ENCODE measurements around the gene ANKLE2. TPM values are rescaled to one million over a fixed set of nuclear protein-coding genes. Genes with fewer than 3 reads are reported as not detected.
A peak's percentile ranks its signal among the peaks of the same experiment; 100 is the strongest.

Gene ANKLE2
- total RNA-seq, 2 experiments from 2014 or later = 95.7 to 101 TPM

- Mint-ChIP-seq H3K4me1 (ENCODE audit: low read depth) (peaks cover 21% of the 10 kb centered on the region), H3K27me3 (ENCODE audit: low read depth) (no peaks in the 10 kb centered on the region), H3K9me3 (ENCODE audit: insufficient read depth) (no peaks in the 10 kb centered on the region), H3K27ac (no peak overlapping the region), H3K4me3 (no peak overlapping the region), H3K36me3 (ENCODE audit: low read depth) (peaks cover 50% of the 10 kb centered on the region)
- DNase-seq (no peak), ATAC-seq (no peak)
- CTCF ChIA-PET = no interaction called here
- POLR2A ChIA-PET = no interaction called here
Observed at GRCh38 chr12:132775502-132776229, 14.0 kb upstream of the ANKLE2 start.

DNA sequence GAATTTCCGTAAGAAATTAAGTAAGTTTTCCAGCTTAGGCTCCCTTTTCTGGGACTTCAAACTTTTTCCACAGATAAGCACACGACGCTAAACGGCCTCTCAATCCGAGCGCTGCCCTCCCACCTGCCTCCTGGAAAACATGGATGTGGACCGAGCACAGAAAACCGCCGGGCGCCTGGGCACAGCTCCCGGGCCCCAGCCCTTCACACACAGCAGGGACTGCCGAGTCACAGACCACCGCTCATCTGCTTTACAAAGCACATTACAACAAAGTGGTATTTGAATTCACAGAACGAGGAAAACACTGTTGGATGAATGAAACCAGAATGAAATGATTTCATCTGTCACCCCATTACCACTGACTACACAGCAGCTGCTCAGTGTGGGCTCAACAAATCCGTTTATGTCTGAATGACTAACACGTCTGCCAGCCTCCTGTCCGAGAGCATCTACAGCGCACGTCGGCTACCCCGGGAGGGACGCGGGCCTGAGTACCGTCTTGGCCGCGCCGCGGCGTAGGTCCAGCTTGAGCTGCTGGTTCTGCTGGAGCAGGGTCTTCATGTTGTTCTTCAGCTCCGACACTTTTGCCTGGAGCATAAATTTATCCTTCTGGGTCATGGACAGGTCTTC, 13.1 kb upstream of the ANKLE2 start:
- POLR2A ChIA-PET = interaction anchor here (1.3 kb wide), 1 partner anchor 59 kb away, joined by 5 read pairs; no protein-coding TSS in a partner anchor
- Mint-ChIP-seq H3K27ac (peak overlapping the region; percentile 46), H3K36me3 (ENCODE audit: low read depth) (peaks cover 44% of the 10 kb centered on the region), H3K4me1 (ENCODE audit: low read depth) (peaks cover 26% of the 10 kb centered on the region), H3K4me3 (no peak overlapping the region), H3K27me3 (ENCODE audit: low read depth) (no peaks in the 10 kb centered on the region), H3K9me3 (ENCODE audit: insufficient read depth) (no peaks in the 10 kb centered on the region)
- CTCF ChIA-PET = no interaction called here
- ATAC-seq (no peak), DNase-seq (no peak)

- ATAC-seq = no peak
- CTCF ChIA-PET = no interaction called here
- peaks cover 44% of the 10 kb centered on the region for H3K36me3 Mint-ChIP-seq (ENCODE audit: low read depth)
- H3K27me3 Mint-ChIP-seq (ENCODE audit: low read depth) = no peaks in the 10 kb centered on the region
- H3K4me3 Mint-ChIP-seq = no peak overlapping the region
- H3K4me1 Mint-ChIP-seq (ENCODE audit: low read depth) = peaks cover 32% of the 10 kb centered on the region
- POLR2A ChIA-PET = interaction anchor here (1.3 kb wide), 1 partner anchor 60 kb away, joined by 5 read pairs; no protein-coding TSS in a partner anchor
- DNase-seq = no peak
- no peaks in the 10 kb centered on the region for H3K9me3 Mint-ChIP-seq (ENCODE audit: insufficient read depth)
- no peak overlapping the region for H3K27ac Mint-ChIP-seq
Observed at GRCh38 chr12:132774159-132774558, 12.5 kb upstream of the ANKLE2 start.

- POLR2A ChIA-PET = interaction anchor here (1.3 kb wide), 1 partner anchor 61 kb away, joined by 5 read pairs; no protein-coding TSS in a partner anchor
- H3K27ac Mint-ChIP-seq = no peak overlapping the region
- no peak overlapping the region for H3K4me3 Mint-ChIP-seq
- peaks cover 50% of the 10 kb centered on the region for H3K36me3 Mint-ChIP-seq (ENCODE audit: low read depth)
- CTCF ChIA-PET = interaction anchor here (0.7 kb wide), 1 partner anchor 131 kb away, joined by 4 read pairs; no protein-coding TSS in a partner anchor
- DNase-seq (no peak), ATAC-seq (no peak)
- H3K4me1 Mint-ChIP-seq (ENCODE audit: low read depth) = peaks cover 40% of the 10 kb centered on the region
- H3K27me3 Mint-ChIP-seq (ENCODE audit: low read depth) = no peaks in the 10 kb centered on the region
- H3K9me3 Mint-ChIP-seq (ENCODE audit: insufficient read depth) = no peaks in the 10 kb centered on the region
Observed at GRCh38 chr12:132773077-132773955, 11.7 kb upstream of the ANKLE2 start.

DNA sequence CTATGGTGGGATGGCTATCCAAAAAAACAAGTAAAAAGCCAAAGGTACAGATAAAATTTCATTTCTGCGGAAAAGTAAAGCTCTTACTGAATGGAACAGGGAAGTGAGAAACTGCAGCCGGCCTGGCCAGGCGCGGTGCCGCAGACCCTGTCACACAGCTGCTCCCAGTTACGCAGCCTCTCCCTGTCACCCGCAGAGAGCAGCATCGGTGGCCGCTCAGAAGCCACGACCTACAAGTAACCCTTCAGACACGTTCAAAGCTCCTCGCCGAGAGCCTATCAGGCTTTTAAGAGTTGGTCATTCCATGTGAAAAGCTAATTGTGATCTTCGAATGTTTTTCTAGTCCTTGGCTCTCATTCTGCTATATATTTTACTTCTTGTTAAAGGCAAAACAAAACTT, 11.0 kb upstream of the ANKLE2 start:
- ATAC-seq (no peak), DNase-seq (no peak)
- H3K4me3 Mint-ChIP-seq = no peak overlapping the region
- H3K27ac Mint-ChIP-seq = no peak overlapping the region
- ChIA-PET POLR2A (no interaction called here), CTCF (interaction anchor here (0.7 kb wide), 1 partner anchor 132 kb away, joined by 4 read pairs; no protein-coding TSS in a partner anchor)
- peaks cover 47% of the 10 kb centered on the region for H3K4me1 Mint-ChIP-seq (ENCODE audit: low read depth)
- H3K36me3 Mint-ChIP-seq (ENCODE audit: low read depth) = peaks cover 52% of the 10 kb centered on the region
- no peaks in the 10 kb centered on the region for H3K9me3 Mint-ChIP-seq (ENCODE audit: insufficient read depth)
- H3K27me3 Mint-ChIP-seq (ENCODE audit: low read depth) = no peaks in the 10 kb centered on the region

DNA sequence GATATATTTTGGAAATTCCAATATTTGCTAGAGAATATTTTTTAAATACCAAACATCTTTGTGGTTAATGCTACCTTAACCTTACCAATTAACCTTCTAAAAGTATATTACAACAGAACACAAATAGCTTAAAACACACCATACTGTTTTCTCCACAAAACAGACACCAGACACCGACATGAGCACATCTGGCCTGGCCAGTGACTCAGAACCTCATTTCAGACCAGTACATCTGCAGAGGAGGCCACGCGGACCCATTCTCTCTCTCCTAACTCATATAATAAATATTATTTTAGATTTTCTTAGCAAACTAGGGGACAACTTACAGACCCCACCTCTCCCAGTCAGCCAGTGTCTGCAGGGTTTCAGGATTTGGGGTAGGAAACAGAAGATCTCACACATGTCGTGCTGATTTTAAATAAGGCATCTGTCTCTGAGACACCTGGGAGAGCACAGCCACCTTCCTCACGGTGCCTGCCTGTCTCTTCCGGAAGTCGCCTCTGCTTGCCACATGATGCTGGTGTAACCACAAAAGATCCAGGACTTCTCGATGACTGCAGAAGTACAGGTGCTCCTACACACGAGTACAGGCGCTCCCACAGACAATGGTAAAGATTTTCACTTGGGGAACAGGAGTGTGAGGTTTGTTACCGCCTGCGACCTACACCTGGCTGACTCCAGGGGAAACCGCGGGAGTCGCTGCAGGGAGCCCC, 9.7 kb upstream of the ANKLE2 start:
- peak; percentile 79 for ATAC-seq
- H3K9me3 Mint-ChIP-seq (ENCODE audit: insufficient read depth) = no peaks in the 10 kb centered on the region
- peak overlapping the region; percentile 60 for H3K27ac Mint-ChIP-seq
- DNase-seq = peak; percentile 68
- CTCF ChIA-PET = interaction anchor here (1.3 kb wide), 1 partner anchor 133 kb away, joined by 6 read pairs; no protein-coding TSS in a partner anchor
- peak overlapping the region; percentile 29 for H3K4me3 Mint-ChIP-seq
- no peaks in the 10 kb centered on the region for H3K27me3 Mint-ChIP-seq (ENCODE audit: low read depth)
- POLR2A ChIA-PET = no interaction called here
- peaks cover 51% of the 10 kb centered on the region for H3K4me1 Mint-ChIP-seq (ENCODE audit: low read depth)
- H3K36me3 Mint-ChIP-seq (ENCODE audit: low read depth) = peaks cover 50% of the 10 kb centered on the region

DNA sequence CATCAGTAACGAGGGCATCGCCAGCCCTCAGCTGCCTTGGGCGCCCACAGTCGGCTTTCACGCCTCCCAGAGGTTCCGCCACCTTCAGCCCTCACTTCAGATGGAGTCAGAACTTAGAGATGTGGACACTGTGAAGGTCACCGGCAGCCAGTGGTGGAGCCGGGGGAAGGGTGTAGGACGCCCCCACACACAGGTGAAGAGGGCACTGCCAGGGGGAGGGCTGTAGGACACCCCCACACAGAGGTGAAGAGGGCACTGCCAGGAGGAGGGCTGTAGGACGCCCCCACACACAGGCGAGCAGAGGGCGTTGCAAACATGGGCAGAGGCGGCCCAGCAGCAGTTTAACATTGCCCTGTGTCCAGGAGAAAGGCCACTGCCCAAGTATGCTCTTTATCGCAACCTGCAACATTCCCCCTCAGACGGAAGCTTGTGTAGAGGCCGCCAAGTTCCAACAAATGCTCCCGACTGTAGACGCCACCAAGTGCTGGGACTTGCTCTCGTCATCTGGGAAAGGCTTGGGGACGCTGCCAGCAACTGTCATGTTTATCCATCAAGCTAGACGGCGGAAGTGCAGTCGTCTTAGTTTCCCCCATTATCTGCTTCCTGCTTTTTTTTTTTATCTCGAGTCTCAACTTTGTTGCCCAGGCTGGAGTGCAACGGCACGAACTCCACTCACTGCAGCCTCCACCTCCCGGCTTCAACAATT, 4.9 kb upstream of the ANKLE2 start:
- ChIA-PET CTCF (interaction anchor here (1.5 to 3.3 kb wide), 4 partner anchors 10 to 139 kb away, joined by 4 to 33 read pairs (median 6); no protein-coding TSS in a partner anchor), POLR2A (no interaction called here)
- H3K27me3 Mint-ChIP-seq (ENCODE audit: low read depth) = no peaks in the 10 kb centered on the region
- no peak for ATAC-seq
- no peaks in the 10 kb centered on the region for H3K9me3 Mint-ChIP-seq (ENCODE audit: insufficient read depth)
- H3K4me3 Mint-ChIP-seq = peak overlapping the region; percentile 8
- peaks cover 57% of the 10 kb centered on the region for H3K4me1 Mint-ChIP-seq (ENCODE audit: low read depth)
- H3K27ac Mint-ChIP-seq = no peak overlapping the region
- H3K36me3 Mint-ChIP-seq (ENCODE audit: low read depth) = peaks cover 27% of the 10 kb centered on the region
- no peak for DNase-seq

GRCh38 chr12:132765361-132765760, 3.7 kb upstream of the ANKLE2 start:
- peaks cover 53% of the 10 kb centered on the region for H3K4me1 Mint-ChIP-seq (ENCODE audit: low read depth)
- no peaks in the 10 kb centered on the region for H3K9me3 Mint-ChIP-seq (ENCODE audit: insufficient read depth)
- POLR2A ChIA-PET = no interaction called here
- ATAC-seq (no peak), DNase-seq (no peak)
- no peak overlapping the region for H3K27ac Mint-ChIP-seq
- H3K27me3 Mint-ChIP-seq (ENCODE audit: low read depth) = no peaks in the 10 kb centered on the region
- CTCF ChIA-PET = interaction anchor here (2.1 kb wide), 1 partner anchor 139 kb away, joined by 7 read pairs; no protein-coding TSS in a partner anchor
- H3K4me3 Mint-ChIP-seq = no peak overlapping the region
- H3K36me3 Mint-ChIP-seq (ENCODE audit: low read depth) = peaks cover 28% of the 10 kb centered on the region

GRCh38 chr12:132764231-132764630, 2.6 kb upstream of the ANKLE2 start:
- DNase-seq = no peak
- peaks cover 48% of the 10 kb centered on the region for H3K4me1 Mint-ChIP-seq (ENCODE audit: low read depth)
- no peaks in the 10 kb centered on the region for H3K9me3 Mint-ChIP-seq (ENCODE audit: insufficient read depth)
- no peaks in the 10 kb centered on the region for H3K27me3 Mint-ChIP-seq (ENCODE audit: low read depth)
- CTCF ChIA-PET = interaction anchor here (2.1 kb wide), 1 partner anchor 140 kb away, joined by 7 read pairs; no protein-coding TSS in a partner anchor
- POLR2A ChIA-PET = interaction anchor here (0.6 kb wide), 1 partner anchor 55 kb away, joined by 3 read pairs; no protein-coding TSS in a partner anchor
- H3K4me3 Mint-ChIP-seq = no peak overlapping the region
- H3K36me3 Mint-ChIP-seq (ENCODE audit: low read depth) = peaks cover 27% of the 10 kb centered on the region
- no peak for ATAC-seq
- H3K27ac Mint-ChIP-seq = no peak overlapping the region

DNA sequence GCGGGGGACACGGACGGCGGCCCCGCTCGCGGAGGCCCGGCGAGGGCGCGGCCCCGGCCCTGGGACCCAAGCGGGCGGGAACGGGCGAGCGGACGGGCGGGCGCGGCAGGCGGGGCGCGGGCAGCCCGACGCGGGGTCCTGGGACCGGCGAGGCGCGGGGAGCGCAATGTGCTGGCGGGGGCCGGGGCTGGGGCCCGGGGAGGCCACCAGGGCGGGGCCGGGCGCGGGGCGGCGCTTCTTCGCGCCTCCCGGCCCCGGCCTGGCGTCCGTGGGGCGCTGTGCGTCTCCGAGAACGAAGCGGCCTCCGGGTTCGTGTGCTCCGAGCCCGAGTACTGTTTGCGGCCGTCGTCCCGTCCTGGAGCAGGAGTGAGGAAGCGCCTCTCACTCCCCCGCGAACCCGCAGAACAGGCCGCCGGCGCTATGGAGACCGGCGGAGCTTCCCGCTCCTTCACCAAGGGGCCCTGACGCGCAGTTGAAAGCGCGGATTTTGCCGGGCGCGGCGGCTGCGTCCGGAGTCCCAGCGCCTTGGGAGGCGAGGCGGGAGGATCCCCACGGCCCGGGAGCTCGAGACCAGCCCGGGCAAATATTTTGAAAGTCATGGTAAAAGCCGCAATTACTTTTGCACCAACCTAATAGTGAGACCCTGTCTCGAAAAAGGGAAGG, 420 bp upstream of the ANKLE2 start:
- ChIA-PET POLR2A (interaction anchor here (0.7 to 1.3 kb wide), 3 partner anchors 67 to 147 kb away, joined by 3 to 5 read pairs (median 3); no protein-coding TSS in a partner anchor), CTCF (no interaction called here)
- peaks cover 31% of the 10 kb centered on the region for H3K36me3 Mint-ChIP-seq (ENCODE audit: low read depth)

More for the DNA sequence above, 420 bp upstream of the ANKLE2 start:
- DNase-seq = peak; percentile 86
- Mint-ChIP-seq H3K27ac (peak overlapping the region; percentile 89), H3K4me3 (peak overlapping the region; percentile 76), H3K4me1 (ENCODE audit: low read depth) (peaks cover 34% of the 10 kb centered on the region), H3K27me3 (ENCODE audit: low read depth) (no peaks in the 10 kb centered on the region), H3K9me3 (ENCODE audit: insufficient read depth) (no peaks in the 10 kb centered on the region)
- ATAC-seq = peak; percentile 88
